Motor neuron (in vitro differentiated cells): ENCODE results near the gene PTGER3. TPM values are rescaled to one million over a fixed set of nuclear protein-coding genes. Genes with fewer than 3 reads are reported as not detected.
"Not testable (repeated sequence)": the region's sequence is repeated elsewhere in the genome, so short reads cannot be mapped to it uniquely, and the experiment has no call there.

Experiments used
- ATAC-seq, 8 experiments: fragments of 200-7000 bp; cut with Tn5 transposase; replicated peaks in 6 of 8; 2 replicates each; pipeline ENCODE4 v1.8.0; 2021; ENCODE audit warnings: mild to moderate bottlenecking in 8 of 8, moderate library complexity in 8 of 8
- H3K27ac ChIP-seq, 2 donors: fragments of 250-450 bp; sonication (Bioruptor Pico); 2 replicates each; pipeline ENCODE4 v1.9.0; 2021; ENCODE audit warnings: antibody characterized with exemption in 2 of 2, mild to moderate bottlenecking in 2 of 2, moderate library complexity in 1 of 2
- H3K4me1 ChIP-seq, 2 donors: fragments of 250-450 bp; sonication (Bioruptor Pico); replicated peaks in 1 of 2; 2 replicates each; pipeline ENCODE4 v1.6.1; 2021; ENCODE audit warnings: antibody characterized with exemption in 2 of 2, mild to moderate bottlenecking in 2 of 2, moderate library complexity in 1 of 2
- H3K4me3 ChIP-seq, 5 donors: fragments of 250-450 bp; sonication (Bioruptor Pico); 2 replicates each; pipeline ENCODE4 v1.9.0; 2021; ENCODE audit warnings: antibody characterized with exemption in 5 of 5, mild to moderate bottlenecking in 5 of 5, moderate library complexity in 4 of 5
- WGBS, 10 experiments: fragments of 450-650 bp; shearing (Covaris generic); methylation state at CpG; one replicate each; pipeline ENCODE4 v1.0.0; 2022; 5-methylcytosine and 5-hydroxymethylcytosine counted together
- in situ Hi-C, 9 experiments: fragments of 400-800 bp; cut with MboI; loops; one replicate each; pipeline ENCODE4 v1.15.0; 2021; ENCODE audit warnings: low sequenced_read_pairs in 9 of 9, low pct_unique_long_range_greater_than_20kb in 2 of 9; ENCODE audit not compliant: unreplicated experiment in 9 of 9
- total RNA-seq, 8 experiments: library from RNA; unstranded; fragments of 300-600 nt; gene quantifications; 2 replicates each; pipeline versions ENCODE4 v1.2.3 to v1.2.4, GENCODE V29; 2022

The PTGER3 gene
- total RNA-seq, 8 experiments from 2014 or later: 2.1 to 46.9 (median 8.3) TPM

- 25 to 92% (median 71%) methylated on average over 1 to 5 of the region's 6 CpGs; no CpG with 5 or more reads in 2 of the 10 experiments for WGBS, 10 experiments
- no peak overlapping the region for H3K4me3 ChIP-seq
- in situ Hi-C loops: no loop called here
- H3K27ac ChIP-seq: no peak overlapping the region
- ATAC-seq: no peak
- H3K4me1 ChIP-seq: no peaks in the 10 kb centered on the region
Observed at GRCh38 chr1:70963374-70963773, 84.2 kb downstream of the PTGER3 start.

- no peak overlapping the region for H3K4me3 ChIP-seq
- WGBS, 10 experiments: 14 to 89% (median 58%) methylated on average over 1 of the region's 1 CpG; no CpG with 5 or more reads in 1 of the 10 experiments
- ATAC-seq: no peak
- in situ Hi-C loops: no loop called here
- H3K27ac ChIP-seq: no peak overlapping the region
- no peaks in the 10 kb centered on the region for H3K4me1 ChIP-seq
Observed at GRCh38 chr1:70961374-70961975, 86.1 kb downstream of the PTGER3 start.

GRCh38 chr1:70948396-70949017, 99.1 kb downstream of the PTGER3 start:
- Histone ChIP-seq H3K4me1 (no peaks in the 10 kb centered on the region), H3K4me3 (no peak overlapping the region), H3K27ac (no peak overlapping the region)
- WGBS, 10 experiments: 0 to 96% (median 73%) methylated on average over 1 to 5 of the region's 5 CpGs
- ATAC-seq: peak in 2 of 8 experiments; percentile 44
- in situ Hi-C loops: no loop called here

- H3K4me1 ChIP-seq: no peaks in the 10 kb centered on the region
- in situ Hi-C loops: no loop called here
- H3K27ac ChIP-seq: no peak overlapping the region
- WGBS, 10 experiments: 48 to 100% (median 75%) methylated on average over 1 to 2 of the region's 2 CpGs; no CpG with 5 or more reads in 1 of the 10 experiments
- H3K4me3 ChIP-seq: no peak overlapping the region
- peak in 1 of 8 experiments; percentile 33 for ATAC-seq
Observed at GRCh38 chr1:70947835-70948234, 99.8 kb downstream of the PTGER3 start.

- in situ Hi-C loops: no loop called here
- Histone ChIP-seq H3K4me1 (no peaks in the 10 kb centered on the region), H3K4me3 (no peak overlapping the region), H3K27ac (no peak overlapping the region)
- WGBS, 10 experiments: 40 to 100% (median 90%) methylated on average over 2 of the region's 2 CpGs; no CpG with 5 or more reads in 3 of the 10 experiments
- no peak for ATAC-seq
Observed at GRCh38 chr1:70945676-70946075, 101.9 kb downstream of the PTGER3 start.

- H3K4me1 ChIP-seq: no peaks in the 10 kb centered on the region
- no peak overlapping the region for H3K27ac ChIP-seq
- ATAC-seq: peak in 1 of 8 experiments; percentile 35
- 30 to 100% (median 76%) methylated on average over 1 to 3 of the region's 3 CpGs for WGBS, 10 experiments
- H3K4me3 ChIP-seq: no peak overlapping the region
- in situ Hi-C loops: no loop called here
Observed at GRCh38 chr1:70945251-70945650, 102.4 kb downstream of the PTGER3 start.

- H3K27ac ChIP-seq: no peak overlapping the region
- no peaks in the 10 kb centered on the region for H3K4me1 ChIP-seq
- 35 to 100% (median 78%) methylated on average over 1 to 2 of the region's 2 CpGs for WGBS, 10 experiments
- ATAC-seq: no peak
- in situ Hi-C loops: no loop called here
- no peak overlapping the region for H3K4me3 ChIP-seq
Observed at GRCh38 chr1:70941563-70941962, 106.1 kb downstream of the PTGER3 start.

GRCh38 chr1:70940398-70940797, 107.2 kb downstream of the PTGER3 start:
- H3K27ac ChIP-seq, H3K4me3 ChIP-seq, ATAC-seq, in situ Hi-C loops, H3K4me1 ChIP-seq: not testable (repeated sequence)
- WGBS, 10 experiments: 0 to 63% (median 44%) methylated on average over 1 to 2 of the region's 2 CpGs; no CpG with 5 or more reads in 3 of the 10 experiments

- no peaks in the 10 kb centered on the region for H3K4me1 ChIP-seq
- peak in 1 of 8 experiments; percentile 55 for ATAC-seq
- in situ Hi-C loops: no loop called here
- no peak overlapping the region for H3K27ac ChIP-seq
- 22 to 100% (median 85%) methylated on average over 1 to 5 of the region's 5 CpGs for WGBS, 10 experiments
- H3K4me3 ChIP-seq: no peak overlapping the region
Observed at GRCh38 chr1:70934194-70934961, 113.2 kb downstream of the PTGER3 start.

- Histone ChIP-seq H3K27ac (no peak overlapping the region), H3K4me1 (no peaks in the 10 kb centered on the region), H3K4me3 (no peak overlapping the region)
- in situ Hi-C loops: no loop called here
- no peak for ATAC-seq
- 75 to 100% (median 87%) methylated on average over 1 of the region's 1 CpG; no CpG with 5 or more reads in 4 of the 10 experiments for WGBS, 10 experiments
Observed at GRCh38 chr1:70930062-70930461, 117.6 kb downstream of the PTGER3 start.

GRCh38 chr1:70922196-70922595, 125.4 kb downstream of the PTGER3 start:
- no peak for ATAC-seq
- Histone ChIP-seq H3K27ac (no peak overlapping the region), H3K4me1 (no peaks in the 10 kb centered on the region), H3K4me3 (no peak overlapping the region)
- 0 to 71% (median 34%) methylated on average over 1 to 2 of the region's 2 CpGs for WGBS, 10 experiments
- in situ Hi-C loops: no loop called here
